ENCODE data around the gene SCYL1. TPM values are rescaled to one million over a fixed set of nuclear protein-coding genes. Genes with fewer than 3 reads are reported as not detected.

The SCYL1 gene
- total and polyA plus RNA-seq, 2 donors (not counting 1 experiment from before 2014, with no cell fraction given) = 76.5 to 85.5 TPM

GRCh38 chr11:65479184-65480145 is 45.4 kb upstream of the SCYL1 start:
- H3K27me3 Mint-ChIP-seq = no peaks in the 10 kb centered on the region
- Histone ChIP-seq H3K79me2 (ENCODE audit: control insufficient read depth, insufficient read depth, low read length) (peaks cover 40% of the 10 kb centered on the region), H3K4me3 (ENCODE audit: control extremely low read depth in 1 of 5, extremely low read depth in 1 of 5, insufficient read depth in 1 of 5, low read depth in 2 of 5, low read length in 4 of 5) (no peak overlapping the region), H3K36me3 (replicated peaks in 1 of 2; ENCODE audit: control extremely low read depth in 1 of 2, control insufficient read depth in 1 of 2, extremely low read depth in 1 of 2, insufficient read depth in 2 of 2, low read length in 1 of 2) (no peaks in the 10 kb centered on the region), H3K9ac (ENCODE audit: low read length) (no peak overlapping the region), H3K9me3 (ENCODE audit: control extremely low read depth in 1 of 3, control insufficient read depth in 2 of 3, insufficient read depth in 1 of 3, low read length in 2 of 3) (no peaks in the 10 kb centered on the region), H3K27ac (ENCODE audit: low read length in 2 of 2) (no peak overlapping the region), H3K4me2 (replicated peaks; ENCODE audit: low read depth, low read length, poor library complexity, severe bottlenecking) (no peak overlapping the region), H4K20me1 (ENCODE audit: control insufficient read depth, insufficient read depth, low read length, poor library complexity, severe bottlenecking) (no peaks in the 10 kb centered on the region), H2AFZ (ENCODE audit: insufficient read depth, low read depth, low read length, poor library complexity, severe bottlenecking) (no peak overlapping the region), H3K27me3 (replicated peaks in 1 of 4; ENCODE audit: control extremely low read depth in 1 of 4, control insufficient read depth in 3 of 4, insufficient read depth in 4 of 4, low read length in 3 of 4) (no peaks in the 10 kb centered on the region), H3K4me1 (ENCODE audit: control insufficient read depth in 2 of 2, insufficient read depth in 2 of 2, low read length in 2 of 2) (peaks cover 11 to 22% of the 10 kb centered on the region in 2 donors)
- ChIA-PET POLR2A (interaction anchor here (0.7 to 13.6 kb wide), 6 partner anchors 8 to 150 kb away, joined by 3 to 366 read pairs (median 34); partner anchors contain the start of genes MALAT1 and NEAT1), CTCF (interaction anchor here (0.8 to 5.4 kb wide), 10 partner anchors 9 to 101 kb away, joined by 3 to 39 read pairs (median 6); partner anchors contain the start of gene MALAT1)
- intact Hi-C loops (cut with micrococcal nuclease) = no loop called here
- peak overlapping the region; percentile 63 for H3K27ac Mint-ChIP-seq
- DNase-seq (no peak), ATAC-seq (ENCODE audit: low read depth) (no peak)
- no peaks in the 10 kb centered on the region for H3K9me3 Mint-ChIP-seq (ENCODE audit: insufficient read depth)
- H3K4me3 Mint-ChIP-seq = peak overlapping the region; percentile 58
- 100% methylated on average over 8 of the region's 11 CpGs for WGBS (ENCODE audit: insufficient coverage)
- peaks cover 14% of the 10 kb centered on the region for H3K4me1 Mint-ChIP-seq
- TF ChIP-seq CTCF (IDR thresholded peaks at IDR 0.05) (no peak), EZH2 (IDR thresholded peaks at IDR 0.05; ENCODE audit: borderline replicate concordance, insufficient read depth, low read depth, low read length, poor library complexity, severe bottlenecking) (no peak)

Measured in B cell (primary cell).